Left ventricle myocardium inferior (tissue), 1 donor: ENCODE results near the gene MGAT4A. TPM values are rescaled to one million over a fixed set of nuclear protein-coding genes. Genes with fewer than 3 reads are reported as not detected.
"Not testable (repeated sequence)": the region's sequence is repeated elsewhere in the genome, so short reads cannot be mapped to it uniquely, and the experiment has no call there.

Experiments used
- DNase-seq: peaks from one replicate; pipeline ENCODE4 v3.0.0-alpha.2; 2020
- H3K27ac ChIP-seq: fragments of 200-600 bp; replicated peaks from 2 replicates; pipeline ENCODE4 v1.8.0; 2021
- H3K27me3 ChIP-seq: fragments of 200-600 bp; 2 replicates; pipeline ENCODE4 v1.8.0; 2021; ENCODE audit warnings: low read depth
- H3K36me3 ChIP-seq: fragments of 200-600 bp; 2 replicates; pipeline ENCODE4 v1.8.0; 2021
- H3K4me1 ChIP-seq: fragments of 200-600 bp; 2 replicates; pipeline ENCODE4 v1.8.0; 2021
- H3K4me3 ChIP-seq: fragments of 200-600 bp; 2 replicates; pipeline ENCODE4 v1.8.0; 2021; ENCODE audit warnings: mild to moderate bottlenecking, moderate library complexity
- H3K9me3 ChIP-seq: fragments of 200-600 bp; replicated peaks from 2 replicates; pipeline ENCODE4 v1.8.0; 2021
- CTCF ChIP-seq: fragments of 200-600 bp; IDR thresholded peaks from 2 replicates; pipeline ENCODE4 v1.8.0; 2021; ENCODE audit warnings: antibody characterized with exemption, mild to moderate bottlenecking, borderline replicate concordance
- intact Hi-C: fragments of 100-400 bp; cut with micrococcal nuclease; formaldehyde crosslinking; loops from one replicate; pipeline ENCODE4 v1.11.0; 2022
- total RNA-seq: library from RNA; stranded (reverse); fragmentation: NEBNext Ultra II Directional; extraction: Animal tissue kit (Norgen Biotek cat#: 25700); gene quantifications from one replicate; pipeline ENCODE4 v1.2.1, GENCODE V29; 2021
- donor health status: DM: no; HTN: yes; CAD: no; lungs with severe emphysema.

The MGAT4A gene
- total RNA-seq, 1 donor from 2014 or later = 18.4 TPM

GRCh38 chr2:98674233-98674964 is 56.5 kb downstream of the MGAT4A start:
- no peak for TF ChIP-seq CTCF
- no peaks in the 10 kb centered on the region for H3K9me3 ChIP-seq
- intact Hi-C loops = no loop called here
- H3K27me3 ChIP-seq = no peaks in the 10 kb centered on the region
- H3K4me3 ChIP-seq = no peak overlapping the region
- H3K27ac ChIP-seq = no peak overlapping the region
- peaks cover 9% of the 10 kb centered on the region for H3K4me1 ChIP-seq
- no peak for DNase-seq
- peaks cover 34% of the 10 kb centered on the region for H3K36me3 ChIP-seq

GRCh38 chr2:98669675-98670074 is 61.3 kb downstream of the MGAT4A start:
- no peaks in the 10 kb centered on the region for H3K9me3 ChIP-seq
- no peak for TF ChIP-seq CTCF
- intact Hi-C loops = no loop called here
- peaks cover 10% of the 10 kb centered on the region for H3K4me1 ChIP-seq
- peaks cover 34% of the 10 kb centered on the region for H3K36me3 ChIP-seq
- H3K27me3 ChIP-seq = no peaks in the 10 kb centered on the region
- no peak overlapping the region for H3K27ac ChIP-seq
- no peak overlapping the region for H3K4me3 ChIP-seq
- no peak for DNase-seq

- intact Hi-C loops = no loop called here
- no peak overlapping the region for H3K4me3 ChIP-seq
- H3K27me3 ChIP-seq = no peaks in the 10 kb centered on the region
- TF ChIP-seq CTCF = no peak
- peaks cover 30% of the 10 kb centered on the region for H3K36me3 ChIP-seq
- H3K9me3 ChIP-seq = peaks cover 3% of the 10 kb centered on the region
- no peak for DNase-seq
- H3K4me1 ChIP-seq = peaks cover 10% of the 10 kb centered on the region
- no peak overlapping the region for H3K27ac ChIP-seq
Observed at GRCh38 chr2:98665677-98666076, 65.3 kb downstream of the MGAT4A start.

- Histone ChIP-seq H3K4me1 (peaks cover under 1% of the 10 kb centered on the region), H3K4me3 (no peak overlapping the region), H3K36me3 (peaks cover 33% of the 10 kb centered on the region), H3K27ac (no peak overlapping the region), H3K9me3 (peaks cover 6% of the 10 kb centered on the region), H3K27me3 (no peaks in the 10 kb centered on the region)
- intact Hi-C loops = no loop called here
- no peak for TF ChIP-seq CTCF
- no peak for DNase-seq
Observed at GRCh38 chr2:98664323-98664722, 66.6 kb downstream of the MGAT4A start.

- Histone ChIP-seq H3K9me3 (peaks cover 6% of the 10 kb centered on the region), H3K4me1 (no peaks in the 10 kb centered on the region), H3K4me3 (no peak overlapping the region), H3K27me3 (no peaks in the 10 kb centered on the region), H3K36me3 (peaks cover 28% of the 10 kb centered on the region), H3K27ac (no peak overlapping the region)
- no peak for TF ChIP-seq CTCF
- intact Hi-C loops = no loop called here
- no peak for DNase-seq
Observed at GRCh38 chr2:98663511-98664090, 67.3 kb downstream of the MGAT4A start.

- H3K27me3 ChIP-seq, DNase-seq, H3K4me1 ChIP-seq, H3K27ac ChIP-seq, H3K4me3 ChIP-seq, intact Hi-C loops, H3K9me3 ChIP-seq: not testable (repeated sequence)
- H3K36me3 ChIP-seq = peaks cover 18% of the 10 kb centered on the region
Observed at GRCh38 chr2:98659491-98659840, 71.5 kb downstream of the MGAT4A start.
